Gastroesophageal sphincter (tissue), 3 donors: Measurements from ENCODE around the gene CBLIF.
"Not testable (repeated sequence)": the region's sequence is repeated elsewhere in the genome, so short reads cannot be mapped to it uniquely, and the experiment has no call there.

ENCODE experiments used
- EP300 ChIP-seq: sonication (generic); formaldehyde crosslinking; IDR thresholded peaks from one replicate; pipeline ENCODE4 v1.6.1; 2017; ENCODE audit warnings: antibody characterized with exemption, mild to moderate bottlenecking
- POLR2A ChIP-seq, 2 donors: fragments of 450-650 bp; IDR thresholded peaks; one replicate each; pipeline ENCODE4 v1.6.1; 2017; ENCODE audit warnings: antibody characterized with exemption in 2 of 2, mild to moderate bottlenecking in 2 of 2, moderate library complexity in 1 of 2
- TF ChIP-seq, protein P1 (sequence below), 4 experiments: fragments of 200-600 bp in 2 of 4; fragments of 450-650 bp in 2 of 4; sonication (generic) in 1 of 4; IDR thresholded peaks; one replicate each; pipeline ENCODE4 v1.5.1; 2017 to 2019; ENCODE audit warnings: antibody characterized with exemption in 4 of 4, mild to moderate bottlenecking in 2 of 4, moderate library complexity in 2 of 4

GRCh38 chr11:59851416-59851815 lies 6.1 kb upstream of the CBLIF start:
- TF ChIP-seq, protein P1, sequence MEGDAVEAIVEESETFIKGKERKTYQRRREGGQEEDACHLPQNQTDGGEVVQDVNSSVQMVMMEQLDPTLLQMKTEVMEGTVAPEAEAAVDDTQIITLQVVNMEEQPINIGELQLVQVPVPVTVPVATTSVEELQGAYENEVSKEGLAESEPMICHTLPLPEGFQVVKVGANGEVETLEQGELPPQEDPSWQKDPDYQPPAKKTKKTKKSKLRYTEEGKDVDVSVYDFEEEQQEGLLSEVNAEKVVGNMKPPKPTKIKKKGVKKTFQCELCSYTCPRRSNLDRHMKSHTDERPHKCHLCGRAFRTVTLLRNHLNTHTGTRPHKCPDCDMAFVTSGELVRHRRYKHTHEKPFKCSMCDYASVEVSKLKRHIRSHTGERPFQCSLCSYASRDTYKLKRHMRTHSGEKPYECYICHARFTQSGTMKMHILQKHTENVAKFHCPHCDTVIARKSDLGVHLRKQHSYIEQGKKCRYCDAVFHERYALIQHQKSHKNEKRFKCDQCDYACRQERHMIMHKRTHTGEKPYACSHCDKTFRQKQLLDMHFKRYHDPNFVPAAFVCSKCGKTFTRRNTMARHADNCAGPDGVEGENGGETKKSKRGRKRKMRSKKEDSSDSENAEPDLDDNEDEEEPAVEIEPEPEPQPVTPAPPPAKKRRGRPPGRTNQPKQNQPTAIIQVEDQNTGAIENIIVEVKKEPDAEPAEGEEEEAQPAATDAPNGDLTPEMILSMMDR (IDR thresholded peaks at IDR 0.05) = not testable (repeated sequence)
- TF ChIP-seq POLR2A (IDR thresholded peaks at IDR 0.05); EP300: not testable (repeated sequence)
